HUDEP-2 (cell line): ENCODE data around the gene TIGD3.

Source experiments
- DNase-seq, 76 experiments: peaks; one replicate each; lab custom pipeline; 2025; ENCODE audit not compliant: unreplicated experiment in 76 of 76; lab: John Stamatoyannopoulos, UW

TIGD3 gene, protein sequence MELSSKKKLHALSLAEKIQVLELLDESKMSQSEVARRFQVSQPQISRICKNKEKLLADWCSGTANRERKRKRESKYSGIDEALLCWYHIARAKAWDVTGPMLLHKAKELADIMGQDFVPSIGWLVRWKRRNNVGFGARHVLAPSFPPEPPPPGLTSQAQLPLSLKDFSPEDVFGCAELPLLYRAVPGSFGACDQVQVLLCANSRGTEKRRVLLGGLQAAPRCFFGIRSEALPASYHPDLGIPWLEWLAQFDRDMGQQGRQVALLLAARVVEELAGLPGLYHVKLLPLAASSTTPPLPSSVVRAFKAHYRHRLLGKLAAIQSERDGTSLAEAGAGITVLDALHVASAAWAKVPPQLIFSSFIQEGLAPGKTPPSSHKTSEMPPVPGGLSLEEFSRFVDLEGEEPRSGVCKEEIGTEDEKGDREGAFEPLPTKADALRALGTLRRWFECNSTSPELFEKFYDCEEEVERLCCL

DNA sequence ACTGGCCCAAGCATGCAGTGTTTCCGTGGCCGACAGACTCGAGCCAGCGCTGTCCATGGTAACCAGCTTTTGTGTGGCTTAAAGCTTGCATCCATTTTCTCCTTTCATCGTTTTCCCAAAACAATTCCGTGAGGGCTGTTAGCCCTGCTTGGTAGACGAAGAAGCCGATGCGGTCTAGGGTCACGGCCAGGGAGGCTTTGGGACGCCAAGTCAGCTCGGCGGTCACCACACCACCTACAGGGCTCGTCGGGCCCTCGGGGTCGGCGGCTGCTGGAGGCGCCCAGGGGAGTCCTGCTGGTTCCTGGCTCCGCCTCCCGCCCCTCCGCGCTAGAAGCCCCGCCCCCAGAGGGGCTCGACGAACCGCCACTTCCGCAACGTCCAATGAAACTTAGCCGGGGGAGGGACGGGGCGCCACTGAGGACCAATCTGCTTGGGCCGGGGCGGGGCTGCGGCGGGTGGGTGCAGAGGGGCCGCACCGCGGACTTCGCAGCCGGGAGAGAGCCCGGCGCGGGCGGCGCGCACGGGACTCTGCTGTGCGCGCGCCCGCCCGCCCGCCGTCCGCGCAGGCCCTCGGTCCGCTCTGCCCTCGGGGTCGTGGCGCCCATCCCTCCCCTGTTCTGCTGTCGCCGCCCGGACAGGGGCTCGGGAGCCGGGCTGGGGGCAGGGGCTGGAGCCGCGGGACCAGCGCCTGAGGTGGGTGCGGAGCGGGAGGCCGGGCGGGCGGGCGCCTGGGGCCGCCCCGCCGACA lies at the start of gene TIGD3:
Gene TIGD3, plus strand, starts transcription at position 487 of the 748 bp plus-strand sequence. CDS start 1,058 bp downstream, outside the sequence.
- peak in 73 of 76 experiments; percentile 38 to 98 (median 93) for DNase-seq

DNA sequence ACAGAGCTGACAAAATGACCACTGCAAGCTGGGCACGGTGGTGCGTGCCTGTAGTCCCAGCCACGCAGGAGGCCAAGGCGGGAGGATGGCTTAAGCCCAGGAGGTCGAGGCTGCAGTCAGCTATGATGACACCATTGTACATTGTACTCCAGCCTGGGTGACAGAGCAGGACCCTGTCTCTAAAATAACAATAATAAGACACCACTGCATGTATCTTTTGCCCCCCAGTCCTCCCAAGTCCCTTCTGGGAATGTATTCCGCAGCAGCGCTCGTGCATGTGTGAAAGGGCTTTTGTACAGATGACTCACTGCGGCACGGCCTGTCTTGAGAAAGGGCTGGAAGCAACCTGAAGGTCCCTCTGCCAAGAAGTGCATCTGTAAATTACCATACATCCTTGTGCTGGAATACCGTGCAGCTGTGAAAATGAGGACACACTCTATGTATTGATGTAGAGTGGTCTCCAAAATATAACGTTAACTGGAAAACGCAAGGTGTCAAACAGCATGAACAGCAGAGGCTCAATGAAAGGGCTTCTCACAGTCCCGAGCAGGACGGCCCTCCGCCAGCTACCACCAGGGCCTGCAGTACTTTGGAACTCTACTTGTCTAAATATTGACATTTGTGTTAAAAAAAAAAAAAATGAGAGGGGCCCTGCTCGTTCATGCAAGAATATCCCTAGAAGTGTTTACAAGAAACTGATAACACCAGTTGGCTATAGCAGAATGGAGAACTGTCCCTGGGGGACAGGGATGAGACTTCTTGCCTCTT lies 48.9 kb upstream of the TIGD3 start:
- DNase-seq = no peak

DNA sequence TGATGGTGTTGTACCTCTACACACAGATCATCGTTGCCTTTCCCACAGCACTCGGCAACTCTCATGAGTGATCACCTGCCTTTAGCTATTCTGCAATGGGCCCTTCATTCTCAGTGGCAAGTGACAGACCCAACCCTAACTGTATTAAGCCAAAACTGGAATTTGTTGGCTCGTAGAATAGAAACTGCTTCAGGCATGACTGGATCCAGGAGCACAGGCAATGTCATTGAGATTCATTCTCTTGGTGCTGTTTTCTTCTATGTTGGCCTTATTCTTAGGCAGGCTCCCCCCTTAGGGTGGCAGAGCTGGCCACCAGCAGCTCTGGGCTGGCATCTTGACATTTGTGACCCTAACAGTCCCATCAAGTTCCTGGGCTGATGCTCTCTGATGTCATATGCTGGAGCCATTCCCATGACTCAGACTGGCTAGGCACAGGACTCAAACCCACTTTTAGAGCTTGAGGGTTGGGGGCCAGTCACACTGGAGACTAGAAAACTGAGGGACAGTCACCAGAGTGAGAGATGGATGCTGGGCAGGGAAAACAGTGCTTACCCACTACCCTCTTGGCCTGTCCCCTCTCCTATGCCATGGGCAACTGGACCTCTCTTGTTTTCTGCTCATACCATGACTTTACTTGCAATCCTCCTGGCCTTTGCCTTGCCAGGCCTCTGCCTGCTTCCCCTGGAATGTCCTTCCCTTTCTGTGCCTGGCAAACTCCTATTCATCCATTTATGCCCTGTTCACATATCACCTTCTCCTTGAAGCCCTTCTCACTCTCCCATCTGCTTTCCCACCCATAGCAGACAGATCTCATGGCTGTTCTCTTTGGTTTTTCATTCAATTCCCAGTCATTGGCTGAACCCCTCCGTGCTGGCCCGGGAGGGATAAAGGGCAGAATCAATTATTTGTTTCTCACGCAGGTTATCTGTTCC lies 47.0 kb upstream of the TIGD3 start:
- no peak for DNase-seq

DNA sequence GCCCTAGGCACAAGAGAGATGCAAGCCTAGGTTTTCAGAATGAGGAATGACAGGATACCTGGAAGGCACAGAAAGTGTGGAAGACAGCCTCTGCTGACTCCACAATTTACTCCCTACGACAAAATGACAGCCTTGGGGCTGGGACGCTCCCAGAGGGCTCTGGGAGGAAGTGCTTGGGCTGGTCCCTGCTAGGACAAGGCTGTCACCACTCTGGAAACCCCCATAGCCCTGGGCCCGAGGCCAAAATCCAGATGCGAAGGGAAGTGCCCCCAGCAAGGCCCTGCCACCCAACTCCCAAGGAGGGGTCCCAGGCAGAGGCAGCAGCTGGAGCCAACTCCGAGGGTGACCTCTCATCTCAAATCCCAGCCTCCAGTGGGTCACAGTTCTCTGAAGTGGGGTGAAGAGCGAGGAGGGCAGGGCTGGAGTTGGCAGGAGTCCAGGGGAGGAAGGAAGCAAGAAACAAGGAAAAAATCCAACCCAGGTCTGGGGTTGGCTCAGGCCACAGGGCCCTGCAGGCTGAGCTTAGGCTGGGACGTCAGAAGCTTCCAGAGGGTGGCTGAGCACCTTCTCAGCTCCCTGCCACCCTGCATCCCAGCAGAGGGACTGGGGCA lies 46.2 kb upstream of the TIGD3 start:
- no peak for DNase-seq

DNA sequence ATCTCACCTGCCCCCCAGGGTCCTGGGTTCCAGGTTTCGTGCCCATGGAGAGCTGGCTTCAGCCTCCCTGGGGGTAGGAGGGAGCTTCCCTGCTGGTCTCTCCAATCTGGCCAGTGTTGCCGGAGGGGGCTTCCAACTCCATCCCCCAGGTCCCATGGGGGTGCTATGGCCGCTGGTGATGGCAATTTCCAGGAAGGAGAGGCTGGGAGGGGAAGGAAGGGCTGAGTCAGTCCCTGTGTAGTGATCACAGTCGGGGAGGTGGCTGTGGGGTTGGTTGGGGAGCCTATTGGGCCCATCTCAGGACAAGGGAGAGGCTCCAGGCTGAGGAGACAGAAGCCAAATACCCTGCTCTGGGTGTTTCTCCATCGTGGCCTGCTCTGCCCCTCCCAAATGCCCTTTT lies 45.5 kb upstream of the TIGD3 start:
- no peak for DNase-seq

DNA sequence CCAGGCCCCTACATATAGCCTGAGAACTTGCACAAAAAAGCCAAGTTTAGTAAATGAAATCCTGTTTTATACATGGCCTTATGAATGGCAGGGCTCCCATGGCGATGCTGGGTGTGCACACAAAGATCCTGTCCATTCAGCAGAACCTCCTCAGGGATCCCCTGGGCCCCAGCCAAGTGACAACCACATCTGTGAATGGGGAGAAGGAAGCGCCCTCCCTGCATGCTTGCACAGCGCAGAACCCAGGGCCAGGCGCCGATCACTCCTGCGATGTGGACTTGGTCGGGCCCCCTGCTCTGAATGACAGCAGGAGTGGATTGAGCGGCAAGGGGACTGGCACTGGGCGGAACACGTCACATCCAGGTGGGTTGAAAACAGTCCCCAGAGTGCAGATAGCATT lies 44.3 kb upstream of the TIGD3 start:
- no peak for DNase-seq

DNA sequence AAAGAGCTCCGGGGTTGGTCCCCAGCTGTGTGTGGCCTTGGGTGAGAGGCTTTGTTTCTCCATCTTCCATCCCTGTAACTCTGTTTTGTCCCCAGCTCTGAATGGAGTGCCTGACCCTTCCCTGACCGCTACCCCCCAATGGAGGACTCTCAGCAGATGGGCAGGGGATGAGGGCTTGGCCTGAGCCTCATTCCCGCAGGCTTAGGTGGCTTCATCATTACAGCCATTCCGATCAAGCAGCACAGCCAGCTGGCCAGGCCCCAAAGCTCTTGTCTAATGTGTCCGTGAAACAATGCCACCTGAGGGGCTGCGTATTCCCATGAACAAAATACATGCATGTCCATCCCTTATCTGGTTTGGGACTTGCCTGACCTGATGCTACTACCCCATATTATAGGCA lies 43.8 kb upstream of the TIGD3 start:
- no peak for DNase-seq

DNA sequence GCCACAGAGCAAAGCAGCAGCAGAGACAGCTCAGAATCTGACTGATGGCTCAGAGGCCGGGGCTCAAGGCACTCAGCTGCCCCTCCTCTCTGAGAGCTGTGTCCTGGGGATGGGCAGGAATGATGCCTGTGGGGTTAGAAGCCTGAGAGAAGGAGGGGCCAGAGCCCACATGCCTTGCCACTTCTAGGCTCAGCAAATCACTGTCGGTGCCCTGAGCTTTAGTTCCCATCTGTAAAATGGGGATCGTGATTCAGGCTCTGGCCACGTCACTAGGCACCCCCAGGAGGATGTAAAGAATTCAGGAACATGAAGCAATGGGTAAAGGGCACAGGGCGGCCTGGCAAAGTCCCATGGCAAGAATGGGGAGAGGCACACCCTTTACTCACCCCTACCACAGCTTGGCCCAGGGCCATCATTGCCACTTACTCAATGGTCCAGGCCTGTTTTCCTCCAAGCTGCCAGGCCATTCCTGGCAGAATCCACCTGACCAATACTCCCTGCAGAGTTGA lies 43.3 kb upstream of the TIGD3 start:
- DNase-seq = no peak

DNA sequence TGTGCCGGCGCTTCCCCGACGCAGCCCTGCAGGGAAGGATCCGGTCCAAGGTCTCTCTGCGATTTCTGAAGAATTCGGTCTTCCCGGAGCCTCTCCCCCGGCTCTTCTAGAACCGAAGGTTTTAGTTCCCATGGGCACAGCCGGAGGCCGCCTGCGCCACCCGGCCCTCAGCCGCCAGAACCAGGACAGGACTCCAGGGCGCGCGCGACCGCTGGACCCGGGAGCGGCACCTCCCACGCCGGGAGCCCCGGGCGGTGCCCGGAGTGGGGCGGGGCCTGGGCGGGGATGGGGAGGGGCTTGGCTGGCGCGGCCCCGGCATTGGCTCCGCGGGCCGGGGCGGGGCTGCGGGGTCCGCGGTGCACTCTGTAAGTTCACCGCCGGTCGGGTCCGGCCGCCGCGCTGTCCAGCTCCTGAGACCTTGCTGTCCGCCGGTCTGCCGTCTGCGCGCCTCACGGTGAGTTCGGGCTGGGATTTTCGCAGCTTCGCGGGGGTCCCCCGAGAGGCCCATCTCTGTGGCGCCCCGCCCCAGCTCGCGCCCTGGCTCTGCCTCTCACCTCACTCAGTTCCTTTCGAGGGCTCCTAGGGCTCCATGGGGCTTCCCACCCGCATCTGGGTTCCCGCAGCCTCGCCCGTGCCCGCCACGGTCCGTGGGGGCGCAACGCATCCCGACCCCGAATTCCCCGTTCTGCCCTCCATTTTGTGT lies 39.9 kb upstream of the TIGD3 start, which contains the start of gene CDC42EP2:
Gene CDC42EP2, plus strand, starts transcription at position 366 of the 703 bp plus-strand sequence. CDS start 6,033 bp downstream, outside the sequence.
- peak in 62 of 76 experiments; percentile 4 to 80 (median 55) for DNase-seq

DNA sequence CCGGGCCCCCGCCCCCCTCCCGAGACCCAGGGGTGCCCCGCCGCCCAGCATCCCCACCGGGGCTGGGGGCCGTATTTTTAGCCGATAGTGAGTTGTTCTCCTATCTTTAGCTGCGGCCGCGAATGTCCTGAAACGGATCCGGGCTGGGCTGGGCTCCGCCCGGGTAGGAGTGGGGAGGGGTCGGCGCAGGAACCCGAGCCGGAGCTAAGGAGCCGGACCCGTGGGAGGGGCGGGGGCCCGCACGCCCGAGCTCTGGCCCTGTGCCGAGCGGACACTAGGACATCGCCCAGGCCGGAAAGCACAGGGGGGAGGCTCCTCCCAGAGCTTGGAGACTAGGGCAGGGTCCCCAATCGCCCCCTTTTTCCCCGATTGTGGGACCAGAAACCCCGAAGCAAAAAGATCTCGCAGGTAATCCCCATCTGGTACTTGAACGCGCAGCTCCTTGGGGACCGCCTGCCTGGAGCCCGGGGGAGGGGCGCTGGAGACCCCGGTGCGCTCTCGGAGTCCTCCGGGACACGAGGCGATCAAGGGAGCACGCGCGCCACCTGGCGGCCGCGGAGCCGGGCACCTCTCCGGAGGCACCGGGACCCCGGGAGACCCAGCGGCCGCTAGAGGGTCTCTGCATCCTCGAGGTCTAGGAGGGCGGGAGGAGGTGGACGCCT lies 39.2 kb upstream of the TIGD3 start:
- DNase-seq = peak in 58 of 76 experiments; percentile 1 to 74 (median 48)

DNA sequence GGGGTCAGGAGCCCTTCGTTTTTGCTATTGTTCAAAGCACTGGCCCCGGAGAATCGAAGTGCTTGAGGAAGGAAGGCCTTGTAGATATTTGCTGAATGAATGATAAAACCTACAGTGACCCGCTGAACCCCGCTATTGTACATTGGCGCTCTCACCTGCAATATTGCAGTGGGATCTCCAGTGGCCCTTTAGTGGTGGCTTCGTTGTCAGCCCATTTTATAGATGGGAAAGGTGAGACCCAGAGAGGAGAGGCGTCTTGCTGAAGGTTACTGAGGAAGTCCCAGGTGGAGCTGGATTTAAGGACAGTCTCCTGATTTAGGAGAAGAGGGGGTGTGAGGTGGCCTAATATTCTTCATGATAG lies 38.7 kb upstream of the TIGD3 start:
- DNase-seq = no peak

DNA sequence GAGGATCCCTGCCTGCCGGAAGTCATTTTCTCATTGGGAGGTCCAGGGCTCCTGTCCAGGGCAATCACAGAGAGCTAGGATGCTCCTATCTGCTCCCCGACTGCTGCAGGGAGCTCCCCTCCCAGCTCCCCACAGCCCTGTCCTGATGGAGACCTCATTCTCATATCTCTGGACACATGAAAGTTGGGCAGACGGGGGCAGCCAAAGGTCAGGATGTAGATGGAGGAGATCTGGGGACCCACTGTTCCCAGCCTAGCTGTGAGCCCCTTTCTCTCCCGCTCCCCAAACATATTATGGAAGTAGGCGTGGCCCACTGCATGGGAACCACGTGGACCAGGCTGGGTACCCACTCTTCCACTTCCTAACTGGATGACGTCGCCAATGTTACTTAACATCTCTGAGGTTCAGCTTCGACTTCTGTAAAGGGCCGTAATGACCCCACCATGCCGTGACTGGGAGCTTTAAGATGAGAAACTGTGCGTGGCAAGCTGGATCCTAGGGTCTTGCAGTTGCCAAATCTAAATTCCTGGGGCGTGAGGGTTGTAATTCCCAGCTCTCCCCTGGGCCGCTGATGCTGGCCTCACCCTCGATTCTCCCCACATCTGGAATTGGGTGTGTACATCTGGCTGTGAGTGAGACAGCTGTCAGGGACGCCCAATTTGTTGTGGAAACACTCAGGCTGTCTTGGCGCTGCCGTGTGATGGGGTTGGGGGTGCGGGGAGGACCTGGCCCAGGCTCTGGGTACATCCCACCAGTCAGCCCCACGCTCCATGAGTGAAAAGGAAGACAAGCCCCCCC lies 38.1 kb upstream of the TIGD3 start:
- no peak for DNase-seq

DNA sequence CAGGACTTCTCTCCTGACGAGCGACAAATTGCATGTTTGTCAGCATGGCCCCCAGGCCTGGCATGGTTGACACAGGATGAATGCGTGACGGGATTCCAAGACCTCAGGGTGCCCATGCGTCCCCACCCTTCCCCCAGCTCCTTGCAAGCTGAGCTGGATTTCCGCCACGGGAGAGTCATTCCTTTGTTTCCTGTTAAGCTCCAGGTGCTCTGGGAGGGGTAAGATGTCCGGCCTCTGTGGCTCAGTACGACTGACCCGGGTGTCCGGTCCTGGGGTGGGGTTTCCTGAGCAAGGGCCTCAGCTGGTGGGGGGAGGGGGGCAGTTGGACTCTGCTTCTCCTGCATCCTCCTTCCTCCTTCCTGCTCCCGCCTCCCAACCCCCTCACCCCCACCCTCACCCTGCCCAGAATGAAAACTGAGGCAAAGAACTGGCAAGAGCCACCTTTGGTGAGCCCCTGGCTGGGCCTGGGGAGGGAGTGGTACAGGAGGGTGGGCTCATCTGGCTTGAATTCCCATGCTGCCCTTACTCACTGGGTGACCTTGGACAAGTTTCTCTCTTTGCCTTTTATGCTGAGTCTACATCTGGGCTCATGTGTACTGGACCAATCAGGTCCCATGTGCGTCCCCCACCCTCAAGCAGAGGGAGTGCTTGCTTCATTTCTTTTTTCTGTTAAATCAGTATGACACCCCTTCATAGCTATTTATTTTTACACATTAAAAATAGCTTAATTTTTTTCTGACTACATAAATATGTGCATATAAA lies 37.3 kb upstream of the TIGD3 start:
- DNase-seq = no peak

DNA sequence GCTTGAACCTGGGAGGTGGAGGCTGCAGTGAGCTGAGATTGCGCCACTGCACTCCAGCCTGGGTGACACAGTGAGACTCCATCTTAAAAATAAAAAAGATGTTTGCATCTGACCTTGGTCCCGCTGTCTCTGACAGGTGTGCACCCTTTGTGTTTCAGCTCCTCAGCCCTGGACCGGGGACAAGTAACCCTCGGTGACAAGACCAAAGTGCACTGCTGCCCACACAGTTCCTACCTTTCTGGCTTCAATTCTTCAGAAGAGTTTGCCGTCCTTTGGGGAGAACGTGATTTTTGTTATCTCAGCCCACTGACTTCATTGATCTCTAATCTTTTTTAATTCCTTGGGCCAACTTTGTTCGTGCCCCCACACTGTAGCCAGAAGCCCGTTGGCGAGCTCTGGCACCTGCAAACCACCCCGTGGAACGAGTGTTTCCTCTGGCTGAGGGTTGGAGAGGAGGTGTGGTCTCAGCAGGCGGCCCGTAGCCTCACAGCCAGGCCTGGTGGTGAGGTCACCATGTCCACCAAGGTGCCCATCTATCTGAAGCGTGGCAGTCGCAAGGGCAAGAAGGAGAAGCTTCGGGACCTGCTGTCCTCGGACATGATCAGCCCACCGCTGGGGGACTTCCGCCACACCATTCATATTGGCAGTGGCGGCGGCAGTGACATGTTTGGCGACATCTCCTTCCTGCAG lies 34.0 kb upstream of the TIGD3 start:
- DNase-seq = no peak

DNA sequence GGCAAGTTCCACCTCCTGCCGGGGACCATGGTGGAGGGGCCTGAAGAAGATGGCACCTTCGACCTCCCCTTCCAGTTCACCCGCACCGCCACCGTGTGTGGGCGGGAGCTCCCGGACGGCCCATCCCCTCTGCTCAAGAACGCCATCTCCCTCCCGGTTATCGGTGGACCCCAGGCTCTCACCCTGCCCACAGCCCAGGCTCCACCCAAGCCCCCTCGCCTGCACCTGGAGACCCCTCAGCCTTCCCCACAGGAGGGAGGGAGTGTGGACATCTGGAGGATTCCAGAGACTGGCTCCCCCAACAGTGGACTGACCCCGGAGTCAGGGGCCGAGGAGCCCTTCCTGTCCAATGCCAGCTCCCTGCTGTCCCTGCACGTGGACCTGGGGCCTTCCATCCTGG lies 33.5 kb upstream of the TIGD3 start:
- no peak for DNase-seq

DNA sequence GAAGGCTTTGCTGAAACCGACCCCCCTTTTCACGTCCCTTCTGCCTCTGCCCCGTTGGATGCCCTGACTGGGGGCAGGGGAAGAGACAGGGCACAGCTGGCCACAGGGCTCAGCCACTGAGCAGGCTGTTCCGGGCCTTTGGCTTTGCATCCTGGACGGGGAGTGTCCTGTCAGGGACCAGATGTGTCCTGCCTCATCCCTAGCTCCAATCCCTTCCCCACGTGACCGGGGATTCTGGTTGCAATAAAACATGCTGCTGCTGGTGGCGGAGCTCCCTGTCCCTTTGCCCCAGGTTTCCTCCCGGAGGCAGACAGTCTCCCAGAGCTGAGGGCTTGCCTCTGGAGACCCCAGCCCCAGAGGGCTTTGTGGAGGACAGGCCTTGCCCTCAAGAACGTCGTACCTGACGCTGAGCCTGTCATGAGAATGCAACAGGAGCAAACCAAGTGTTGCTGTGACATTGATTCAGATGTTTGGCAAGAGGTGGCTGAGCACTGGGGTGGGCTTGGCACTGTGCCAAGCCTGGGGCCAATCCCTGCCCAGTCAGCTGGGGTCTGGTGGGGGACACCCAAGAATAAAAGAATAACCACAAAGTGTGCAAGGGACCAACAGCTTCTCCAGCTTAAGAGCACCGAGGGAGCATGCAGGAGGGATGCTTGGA lies 32.6 kb upstream of the TIGD3 start:
- no peak for DNase-seq
